ENCODE results near the gene IGFL3.

- no peak for TF ChIP-seq CTCF (IDR thresholded peaks at IDR 0.05)
- TF ChIP-seq POLR2A (IDR thresholded peaks at IDR 0.05), result no peak
- TF ChIP-seq POLR2AphosphoS5 (IDR thresholded peaks at IDR 0.05), result no peak
Measured at GRCh38 chr19:46159418-46160232, 35.1 kb upstream of the IGFL3 start.

All from breast epithelium (tissue), 3 donors.